CD4-positive, alpha-beta memory T cell (primary cell): ENCODE results near the gene GRAMD1B. TPM values are rescaled to one million over a fixed set of nuclear protein-coding genes. Genes with fewer than 3 reads are reported as not detected.

Experiments
- CTCF ChIA-PET: fragments of 350-600 bp; sonication (Branson Sonifier 250); formaldehyde crosslinking; loops from one replicate; lab custom pipeline; 2021; ENCODE audit warnings: inconsistent platforms; ENCODE audit not compliant: partially characterized antibody; lab: Charles Lee
- POLR2A ChIA-PET: fragments of 350-600 bp; sonication (Branson Sonifier 250); formaldehyde crosslinking; loops from one replicate; lab custom pipeline; 2021; ENCODE audit not compliant: partially characterized antibody; lab: Charles Lee
- DNase-seq, 5 donors: peaks; one replicate each; pipeline versions ENCODE4 v3.0.0 to v3.0.0-alpha.2; 2020 to 2022; ENCODE audit warnings: mixed read lengths in 1 of 5
- H3K27ac ChIP-seq: one replicate; pipeline ENCODE4 v1.7.0; 2013; ENCODE audit warnings: low read depth, low read length
- H3K27me3 ChIP-seq: 2 replicates; pipeline ENCODE4 v1.7.0; 2013; ENCODE audit warnings: mild to moderate bottlenecking, low read length, moderate library complexity; ENCODE audit not compliant: insufficient read depth
- H3K36me3 ChIP-seq: 2 replicates; pipeline ENCODE4 v1.7.0; 2013; ENCODE audit warnings: mild to moderate bottlenecking, low read length, moderate library complexity; ENCODE audit not compliant: insufficient read depth
- H3K4me1 ChIP-seq: 2 replicates; pipeline ENCODE4 v1.7.0; 2013; ENCODE audit warnings: mild to moderate bottlenecking, low read length, moderate library complexity; ENCODE audit not compliant: insufficient read depth
- H3K4me3 ChIP-seq, 2 donors: one replicate each; pipeline ENCODE4 v1.7.0; 2013; ENCODE audit warnings: low read length in 2 of 2, mild to moderate bottlenecking in 1 of 2
- H3K9me3 ChIP-seq, 2 donors: one replicate each; pipeline ENCODE4 v1.7.0; 2013; ENCODE audit warnings: low read length in 2 of 2, control low read depth in 1 of 2; ENCODE audit not compliant: control insufficient read depth in 1 of 2
- H3K27ac Mint-ChIP-seq, 7 donors: one replicate each; pipeline ENCODE4 v1.8.0; 2020 to 2021; ENCODE audit warnings: mixed read lengths in 7 of 7, mild to moderate bottlenecking in 6 of 7, inconsistent platforms in 3 of 7, moderate library complexity in 3 of 7
- H3K27me3 Mint-ChIP-seq, 2 donors: one replicate each; pipeline ENCODE4 v1.8.0; 2020 to 2021; ENCODE audit warnings: mixed read lengths in 2 of 2
- H3K36me3 Mint-ChIP-seq, 2 donors: one replicate each; pipeline ENCODE4 v1.8.0; 2020 to 2021; ENCODE audit warnings: mixed read lengths in 2 of 2, inconsistent platforms in 1 of 2, mild to moderate bottlenecking in 1 of 2
- H3K4me1 Mint-ChIP-seq, 4 donors: one replicate each; pipeline ENCODE4 v1.8.0; 2020 to 2021; ENCODE audit warnings: mixed read lengths in 4 of 4, mild to moderate bottlenecking in 1 of 4
- H3K4me3 Mint-ChIP-seq, 8 donors: one replicate each; pipeline ENCODE4 v1.8.0; 2020 to 2021; ENCODE audit warnings: mixed read lengths in 8 of 8, mild to moderate bottlenecking in 7 of 8, moderate library complexity in 6 of 8, inconsistent platforms in 3 of 8
- H3K9me3 Mint-ChIP-seq, 8 donors: one replicate each; pipeline ENCODE4 v1.8.0; 2020 to 2021; ENCODE audit warnings: mixed read lengths in 8 of 8, mild to moderate bottlenecking in 5 of 8, inconsistent platforms in 3 of 8, moderate library complexity in 1 of 8
- intact Hi-C: fragments of 100-400 bp; cut with micrococcal nuclease; formaldehyde crosslinking; loops from one replicate; pipeline ENCODE4 v1.15.1; 2023
- microRNA-seq: library from miRNA; unstranded; fragments of <30 nt; microRNA quantifications from one replicate; pipeline ENCODE4 v1.2.0, GENCODE V29; 2021; ENCODE audit warnings: borderline replicate concordance, borderline number of aligned reads, borderline microRNAs expressed, mixed read lengths
- polyA plus RNA-seq, 2 donors: library from polyadenylated mRNA; unstranded; fragments of 300-500 nt; fragmentation: Illumina TruSeq; gene quantifications; one replicate each; pipeline ENCODE4 v1.2.3, GENCODE V29; 2021
- total RNA-seq, 2 experiments: library from RNA; stranded (reverse); gene quantifications; one replicate each; pipeline ENCODE4 v1.2.3, GENCODE V29; 2021

The GRAMD1B gene
- total and polyA plus RNA-seq, 4 experiments from 2014 or later, result 4.2 to 26.0 (median 12.4) TPM

GRCh38 chr11:123672568-123672967, 242.5 kb downstream of the GRAMD1B start:
- Mint-ChIP-seq H3K4me1 (no peaks in the 10 kb centered on the region), H3K27me3 (peaks cover 9 to 16% of the 10 kb centered on the region in 2 donors), H3K9me3 (no peaks in the 10 kb centered on the region), H3K4me3 (no peak overlapping the region), H3K27ac (no peak overlapping the region), H3K36me3 (no peaks in the 10 kb centered on the region)
- Histone ChIP-seq H3K4me3 (no peak overlapping the region), H3K27me3 (no peaks in the 10 kb centered on the region), H3K36me3 (no peaks in the 10 kb centered on the region), H3K4me1 (no peaks in the 10 kb centered on the region), H3K9me3 (no peaks in the 10 kb centered on the region), H3K27ac (no peak overlapping the region)
- intact Hi-C loops, result no loop called here
- ChIA-PET CTCF (no interaction called here), POLR2A (no interaction called here)
- DNase-seq, result no peak

- CTCF ChIA-PET, result no interaction called here
- no peak overlapping the region for H3K27ac ChIP-seq
- H3K9me3 ChIP-seq, result no peaks in the 10 kb centered on the region
- H3K27me3 ChIP-seq, result no peaks in the 10 kb centered on the region
- no peak overlapping the region for H3K27ac Mint-ChIP-seq
- DNase-seq, result no peak
- no peaks in the 10 kb centered on the region for H3K4me1 ChIP-seq
- H3K27me3 Mint-ChIP-seq, result peaks cover 9 to 22% of the 10 kb centered on the region in 2 donors
- no peaks in the 10 kb centered on the region for H3K36me3 Mint-ChIP-seq
- intact Hi-C loops, result no loop called here
- H3K4me3 Mint-ChIP-seq, result no peak overlapping the region
- H3K9me3 Mint-ChIP-seq, result peaks cover 0 to 2% (median 0%) of the 10 kb centered on the region in 8 donors
- H3K4me1 Mint-ChIP-seq, result no peaks in the 10 kb centered on the region
- no peak overlapping the region for H3K4me3 ChIP-seq
- H3K36me3 ChIP-seq, result no peaks in the 10 kb centered on the region
- POLR2A ChIA-PET, result no interaction called here
These were observed 244.2 kb downstream of the GRAMD1B start for GRCh38 chr11:123674297-123674696.

Small RNA genes lying within 50 kb of the gene (microRNA-seq; reads per million reads assigned to microRNA genes)
- not detected for gene MIR4493

Other genes with a start within 250 kb of the GRAMD1B start
- gene CLMP, start 235.0 kb upstream of the GRAMD1B start, total RNA-seq, result under 1 TPM; 0.50 to 0.55 TPM
- under 1 TPM; 0.41 to 0.97 TPM for gene CLMP, start 235.0 kb upstream of the GRAMD1B start, polyA plus RNA-seq
- gene SCN3B, start 224.4 kb downstream of the GRAMD1B start, total RNA-seq, result not detected
- under 1 TPM in 1 of 2 donors, not detected in 1; 0.05 TPM for gene SCN3B, start 224.4 kb downstream of the GRAMD1B start, polyA plus RNA-seq